Islet of Langerhans (tissue), 1 donor: ENCODE data around the gene BATF2.
A peak's percentile ranks its signal among the peaks of the same experiment; 100 is the strongest.
"Not testable (repeated sequence)": the region's sequence is repeated elsewhere in the genome, so short reads cannot be mapped to it uniquely, and the experiment has no call there.

Experiments
- FAIRE-seq: peaks from one replicate; lab custom pipeline; 2011; peaks lifted over from hg19 to GRCh38; lab: Jason Lieb, UNC

The BATF2 gene

GRCh38 chr11:65013130-65013887, 16.5 kb upstream of the BATF2 start:
- no peak for FAIRE-seq

GRCh38 chr11:65008873-65009272, 12.1 kb upstream of the BATF2 start:
- FAIRE-seq, result no peak

- no peak for FAIRE-seq
Observed at GRCh38 chr11:65008016-65008415, 11.2 kb upstream of the BATF2 start.

GRCh38 chr11:65003968-65004367, 7.2 kb upstream of the BATF2 start:
- FAIRE-seq, result not testable (repeated sequence)

- no peak for FAIRE-seq
Observed at GRCh38 chr11:65003282-65003681, 6.5 kb upstream of the BATF2 start.

- FAIRE-seq, result no peak
Observed at GRCh38 chr11:65002706-65003105, 5.9 kb upstream of the BATF2 start.

- FAIRE-seq, result no peak
Observed at GRCh38 chr11:64999478-64999877, 2.7 kb upstream of the BATF2 start.

GRCh38 chr11:64998690-64999431, 2.1 kb upstream of the BATF2 start:
- no peak for FAIRE-seq

- FAIRE-seq, result no peak
Observed at GRCh38 chr11:64998141-64998540, 1.4 kb upstream of the BATF2 start.

- FAIRE-seq, result no peak
Observed at GRCh38 chr11:64996327-64996709, 453 bp downstream of the BATF2 start.

- FAIRE-seq, result no peak
Observed at GRCh38 chr11:64994318-64994717, 2.5 kb downstream of the BATF2 start.

- FAIRE-seq, result no peak
Observed at GRCh38 chr11:64990222-64990923, 6.4 kb downstream of the BATF2 start.

- no peak for FAIRE-seq
Observed at GRCh38 chr11:64989416-64989815, 7.4 kb downstream of the BATF2 start.

- FAIRE-seq, result no peak
Observed at GRCh38 chr11:64987998-64988854, 8.5 kb downstream of the BATF2 start.

GRCh38 chr11:64983339-64983738, 13.4 kb downstream of the BATF2 start:
- FAIRE-seq, result not testable (repeated sequence)

GRCh38 chr11:64976651-64977050, 20.1 kb downstream of the BATF2 start:
- FAIRE-seq, result no peak

- FAIRE-seq, result no peak
Observed at GRCh38 chr11:64974124-64974523, 22.6 kb downstream of the BATF2 start.

- FAIRE-seq, result no peak
Observed at GRCh38 chr11:64971421-64972233, 25.1 kb downstream of the BATF2 start, which contains the start of gene MAJIN. TSS of gene MAJIN (minus strand) at chr11:64972108. CDS start at chr11:64959405, 12,703 bp downstream.

- FAIRE-seq, result no peak
Observed at GRCh38 chr11:64970731-64971151, 26.0 kb downstream of the BATF2 start.

- FAIRE-seq, result peak; percentile 62
Observed at GRCh38 chr11:64969209-64969608, 27.6 kb downstream of the BATF2 start.

GRCh38 chr11:64967375-64967774, 29.4 kb downstream of the BATF2 start:
- FAIRE-seq, result no peak
